NCI-H2107 treated with DMSO at 0.1 percent for 48 hours (cell line): ENCODE data around the gene MICAL2.

Source experiments
- DNase-seq: peaks from one replicate; lab custom pipeline; 2025; ENCODE audit not compliant: unreplicated experiment; lab: John Stamatoyannopoulos, UW

Gene MICAL2

GRCh38 chr11:12075822-12076821, 34.3 kb upstream of the MICAL2 start:
- no peak for DNase-seq

- no peak for DNase-seq
Measured at GRCh38 chr11:12076840-12077534, 33.4 kb upstream of the MICAL2 start.

DNA sequence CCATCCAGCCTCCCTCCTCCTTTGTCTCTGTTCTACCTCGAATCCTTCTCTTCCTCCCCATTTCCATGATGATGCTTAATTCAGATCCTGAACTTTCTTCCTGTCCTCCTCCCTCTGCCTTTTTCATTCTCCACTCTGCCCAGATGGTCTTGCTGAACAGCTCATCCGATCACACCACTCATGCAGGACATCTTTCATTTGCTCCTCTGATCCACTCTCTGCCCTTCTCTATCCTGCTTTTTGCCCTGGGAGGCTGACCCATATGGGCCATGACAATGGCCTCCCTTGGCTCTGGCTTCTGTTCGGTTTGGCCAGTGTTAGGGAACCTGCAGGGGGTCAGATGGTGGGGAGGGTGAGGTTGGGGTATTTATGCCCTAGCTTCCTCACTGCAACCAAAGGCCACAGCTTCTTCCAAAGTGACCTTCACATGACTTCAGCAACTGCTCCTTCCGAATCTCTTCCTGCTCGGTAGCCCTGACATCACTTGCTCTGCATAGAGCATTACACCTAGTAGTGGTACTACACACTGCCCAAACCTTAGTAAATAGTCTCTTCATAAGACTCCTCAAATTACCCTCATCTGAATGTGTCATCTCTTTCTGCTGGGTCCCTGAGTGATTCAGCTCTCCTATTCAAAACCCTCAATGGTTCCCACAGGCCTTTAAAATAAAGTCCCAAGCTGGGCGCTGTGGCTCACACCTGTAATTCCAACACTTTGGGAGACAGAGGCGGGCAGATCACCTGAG, 32.7 kb upstream of the MICAL2 start:
- no peak for DNase-seq

GRCh38 chr11:12079726-12080556, 30.4 kb upstream of the MICAL2 start:
- no peak for DNase-seq

DNA sequence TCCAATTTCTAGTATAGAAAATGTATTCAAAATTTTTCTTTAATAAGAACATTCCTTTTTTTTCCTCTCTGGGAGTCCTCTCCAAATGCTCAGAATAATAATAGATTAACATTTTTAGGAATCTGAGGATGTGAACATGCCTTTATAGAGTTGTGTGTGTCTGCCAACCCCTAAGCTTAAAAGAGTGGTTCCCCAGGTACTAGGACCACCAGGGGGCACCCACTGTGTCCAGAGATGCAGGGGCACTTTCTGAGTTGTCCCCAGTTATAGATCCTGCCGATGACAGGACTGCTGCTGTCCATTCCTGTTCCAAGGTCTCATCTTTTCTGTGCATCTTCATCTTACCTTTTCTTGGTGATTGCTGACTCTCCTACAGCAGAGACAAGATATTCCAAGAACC, 27.0 kb upstream of the MICAL2 start:
- no peak for DNase-seq

DNA sequence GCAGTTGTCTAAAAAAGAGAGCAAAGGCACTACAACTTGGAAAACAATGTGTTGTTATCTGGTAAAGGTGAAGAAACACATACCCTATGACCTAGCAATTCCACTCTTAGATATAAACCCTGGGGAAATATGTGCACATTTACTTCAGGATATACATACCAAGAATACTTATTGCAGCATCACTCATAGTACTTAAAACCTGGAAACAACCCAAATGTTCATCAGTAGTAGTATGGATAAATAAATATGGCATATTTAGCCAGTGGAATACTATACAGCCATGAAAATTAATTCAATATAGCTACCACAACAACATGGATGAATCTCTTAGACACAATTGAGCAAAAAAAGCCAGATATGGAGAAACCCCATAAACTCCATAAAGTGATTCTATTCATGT, 26.1 kb upstream of the MICAL2 start:
- no peak for DNase-seq

DNA sequence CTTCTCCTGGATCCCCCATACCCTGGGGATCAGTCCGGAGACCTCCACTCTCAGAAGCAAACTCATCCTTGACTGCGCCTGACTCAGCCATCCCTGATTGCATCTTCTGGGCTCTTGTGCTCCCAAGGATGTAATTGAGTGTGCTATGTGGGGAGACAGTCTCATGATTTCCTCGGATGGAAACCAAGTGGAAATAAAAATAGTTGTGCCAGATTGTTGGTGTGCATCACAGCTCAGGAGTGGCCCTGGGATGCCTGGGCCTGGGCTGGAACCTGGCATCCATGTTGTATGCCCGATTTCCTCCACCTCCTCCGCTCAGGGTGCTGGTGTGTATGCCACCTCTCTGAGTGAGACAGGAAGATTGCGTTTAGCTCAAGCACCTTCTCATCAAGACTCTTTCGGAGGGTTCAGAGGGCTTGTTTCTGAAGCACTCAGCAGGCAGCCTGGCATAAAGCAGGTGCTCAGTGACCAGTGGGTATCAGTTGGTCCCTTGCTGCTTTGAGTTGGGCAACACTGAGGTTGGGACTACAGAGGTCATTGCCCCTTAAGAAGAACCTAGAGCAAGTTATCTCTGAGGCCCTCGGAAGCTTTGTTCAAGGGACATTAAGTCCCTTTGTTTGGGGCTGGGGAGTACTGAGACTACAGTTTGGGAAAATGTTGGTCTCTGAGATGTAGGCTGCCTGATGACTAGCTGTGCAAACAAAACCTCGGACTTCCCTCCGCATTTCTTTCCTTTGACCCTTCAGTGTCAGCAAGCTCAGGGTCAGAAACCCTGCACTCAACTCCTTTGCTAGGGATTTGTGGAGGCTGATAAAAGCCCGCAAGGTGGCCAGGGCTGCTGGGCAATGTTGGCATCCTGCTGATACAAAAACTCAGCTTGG, 24.8 kb upstream of the MICAL2 start:
- DNase-seq = no peak

GRCh38 chr11:12086271-12087074, 23.9 kb upstream of the MICAL2 start:
- no peak for DNase-seq

GRCh38 chr11:12087075-12088004, 23.1 kb upstream of the MICAL2 start:
- no peak for DNase-seq

DNA sequence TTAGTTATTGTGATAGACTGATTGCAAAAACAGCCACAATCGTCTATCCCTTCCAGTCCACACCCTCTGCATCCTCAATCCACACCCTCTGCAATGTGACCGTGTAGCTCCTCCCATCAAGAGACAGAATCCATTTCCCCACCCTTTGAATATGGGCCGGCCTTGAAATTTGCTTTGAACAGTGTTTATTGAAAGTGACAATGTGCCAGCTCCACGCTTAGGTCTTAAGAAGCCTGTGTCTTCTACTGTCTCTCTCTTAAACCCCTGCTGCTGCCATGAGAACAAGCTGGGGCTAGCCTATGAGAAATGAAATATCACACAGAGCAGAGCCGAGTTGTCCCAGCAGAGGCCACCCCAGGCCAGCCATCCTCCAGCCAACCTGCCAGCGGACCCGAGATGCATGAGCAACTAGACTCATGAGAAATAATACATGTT, 22.3 kb upstream of the MICAL2 start:
- DNase-seq = no peak

DNA sequence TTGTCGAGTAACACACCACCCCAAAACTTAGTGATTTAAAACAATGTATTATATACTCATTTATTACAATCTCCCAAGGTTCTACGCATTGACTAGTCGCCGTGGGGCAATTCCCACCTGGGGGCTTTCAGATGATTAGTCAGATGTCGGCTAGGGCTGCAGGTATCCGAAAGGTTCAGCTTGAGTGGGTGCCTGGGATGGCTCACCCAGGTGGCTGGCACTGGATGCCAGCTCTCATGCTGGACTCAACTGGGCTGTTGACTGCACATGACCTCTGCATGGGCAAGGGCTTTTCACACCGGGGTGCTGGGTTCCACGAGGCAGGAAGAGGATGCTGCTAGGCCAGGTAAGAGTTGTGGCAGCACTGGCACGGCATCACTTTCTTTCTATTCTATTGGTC, 21.9 kb upstream of the MICAL2 start:
- no peak for DNase-seq

- DNase-seq = no peak
Measured at GRCh38 chr11:12089041-12089440, 21.3 kb upstream of the MICAL2 start.

GRCh38 chr11:12089473-12089872, 20.9 kb upstream of the MICAL2 start:
- no peak for DNase-seq

DNA sequence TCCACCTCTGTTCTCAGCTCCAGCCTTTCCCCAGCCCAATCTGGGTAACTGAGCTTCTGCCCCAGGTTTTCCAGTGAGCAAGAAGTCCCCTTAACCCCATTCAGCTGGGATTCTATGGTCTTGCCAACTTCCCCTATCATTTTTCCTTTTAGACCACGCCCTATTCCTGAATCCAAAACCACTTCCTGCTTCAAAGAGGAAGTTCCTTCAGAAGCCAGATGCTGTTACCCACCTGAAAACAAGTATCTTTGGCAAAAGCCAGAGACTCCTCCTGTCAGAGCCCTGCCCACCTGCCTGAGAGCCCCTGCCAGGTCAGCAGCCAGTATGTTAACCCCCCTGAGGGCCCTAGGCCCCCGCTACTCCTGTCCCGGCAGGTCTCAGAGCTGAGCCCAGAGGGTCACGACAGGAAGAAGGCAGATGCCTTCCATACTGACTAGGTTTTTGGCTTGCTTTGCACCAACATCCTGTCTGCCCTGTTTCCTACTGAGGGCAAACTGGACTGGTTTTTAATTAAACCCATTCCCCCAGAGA, 20.3 kb upstream of the MICAL2 start:
- DNase-seq = no peak

GRCh38 chr11:12090761-12091258, 19.6 kb upstream of the MICAL2 start:
- DNase-seq = no peak

- DNase-seq = peak; percentile 88
Measured at GRCh38 chr11:12091956-12092558, 18.3 kb upstream of the MICAL2 start.

- DNase-seq = peak; percentile 85
Measured at GRCh38 chr11:12092714-12093113, 17.7 kb upstream of the MICAL2 start.
